Thoracic aorta (tissue), 2 donors: ENCODE data around the gene SPRED3. TPM values are rescaled to one million over a fixed set of nuclear protein-coding genes. Genes with fewer than 3 reads are reported as not detected.

Experiments
- ATAC-seq: fragments of 150-250 bp; one replicate; pipeline ENCODE4 v1.8.0; 2017; ENCODE audit warnings: low read depth; ENCODE audit not compliant: insufficient number of reproducible peaks, low FRiP score
- DNase-seq: peaks from one replicate; pipeline ENCODE4 v3.0.0-alpha.2; 2020; ENCODE audit warnings: low spot score
- H3K27ac ChIP-seq, 2 donors: fragments of 200-600 bp; sonication (generic); 1 replicate in 1 of 2; 2 replicates in 1 of 2; pipeline ENCODE4 v1.5.1; 2016; ENCODE audit warnings: mild to moderate bottlenecking in 2 of 2, moderate library complexity in 2 of 2
- H3K27me3 ChIP-seq: fragments of 200-600 bp; sonication (generic); replicated peaks from 2 replicates; pipeline ENCODE4 v1.6.0; 2016; ENCODE audit warnings: mild to moderate bottlenecking; ENCODE audit not compliant: insufficient read depth
- H3K36me3 ChIP-seq: fragments of 200-600 bp; sonication (generic); one replicate; pipeline ENCODE4 v1.5.1; 2016
- H3K4me1 ChIP-seq, 2 donors: fragments of 200-600 bp; sonication (generic); 1 replicate in 1 of 2; 2 replicates in 1 of 2; pipeline versions ENCODE4 v1.5.1 to v1.6.0; 2016; ENCODE audit warnings: low read depth in 2 of 2, mild to moderate bottlenecking in 1 of 2; ENCODE audit not compliant: control insufficient read depth in 1 of 2
- H3K4me3 ChIP-seq: fragments of 200-600 bp; sonication (generic); 2 replicates; pipeline ENCODE4 v1.5.1; 2016; ENCODE audit warnings: mild to moderate bottlenecking
- H3K9me3 ChIP-seq: fragments of 200-600 bp; sonication (generic); 2 replicates; pipeline ENCODE4 v1.5.1; 2016
- total RNA-seq, 2 donors: library from RNA; depleted of rRNA; stranded (reverse); fragments of >200 nt; gene quantifications; one replicate each; pipeline versions ENCODE4 v1.1.0 to v1.2.3, GENCODE V29; 2016
- TF ChIP-seq, protein P1 (sequence below): fragments of 200-600 bp; sonication (generic); IDR thresholded peaks from one replicate; pipeline ENCODE4 v1.5.1; 2019; ENCODE audit warnings: antibody characterized with exemption

Gene SPRED3
- total RNA-seq, 2 donors from 2014 or later, result 4.1 to 16.4 TPM

DNA sequence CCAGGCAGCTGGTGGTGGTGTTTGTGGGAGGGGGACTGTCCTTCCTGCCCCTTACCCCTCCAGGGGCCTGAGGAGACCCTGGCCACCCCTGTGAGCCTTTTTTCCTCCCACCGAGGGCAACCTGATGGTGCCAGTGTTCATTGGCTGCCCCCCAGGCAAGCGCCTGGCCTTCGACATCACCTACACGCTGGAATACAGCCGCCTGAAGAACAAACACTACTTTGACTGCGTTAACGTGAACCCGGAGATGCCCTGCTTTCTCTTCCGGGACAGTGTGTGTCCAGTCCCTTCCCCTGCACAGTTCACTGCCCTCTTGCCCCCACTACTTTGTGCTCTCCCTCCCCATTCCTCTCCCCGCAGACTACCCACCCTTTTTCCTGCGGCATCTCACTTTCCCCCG lies 21.5 kb upstream of the SPRED3 start:
- peaks cover 8 to 11% of the 10 kb centered on the region in 2 donors for H3K4me1 ChIP-seq
- ATAC-seq (no peak), DNase-seq (no peak)
- no peak overlapping the region for H3K27ac ChIP-seq
- no peaks in the 10 kb centered on the region for H3K9me3 ChIP-seq
- no peaks in the 10 kb centered on the region for H3K27me3 ChIP-seq
- H3K36me3 ChIP-seq, result no peaks in the 10 kb centered on the region
- TF ChIP-seq, protein P1, sequence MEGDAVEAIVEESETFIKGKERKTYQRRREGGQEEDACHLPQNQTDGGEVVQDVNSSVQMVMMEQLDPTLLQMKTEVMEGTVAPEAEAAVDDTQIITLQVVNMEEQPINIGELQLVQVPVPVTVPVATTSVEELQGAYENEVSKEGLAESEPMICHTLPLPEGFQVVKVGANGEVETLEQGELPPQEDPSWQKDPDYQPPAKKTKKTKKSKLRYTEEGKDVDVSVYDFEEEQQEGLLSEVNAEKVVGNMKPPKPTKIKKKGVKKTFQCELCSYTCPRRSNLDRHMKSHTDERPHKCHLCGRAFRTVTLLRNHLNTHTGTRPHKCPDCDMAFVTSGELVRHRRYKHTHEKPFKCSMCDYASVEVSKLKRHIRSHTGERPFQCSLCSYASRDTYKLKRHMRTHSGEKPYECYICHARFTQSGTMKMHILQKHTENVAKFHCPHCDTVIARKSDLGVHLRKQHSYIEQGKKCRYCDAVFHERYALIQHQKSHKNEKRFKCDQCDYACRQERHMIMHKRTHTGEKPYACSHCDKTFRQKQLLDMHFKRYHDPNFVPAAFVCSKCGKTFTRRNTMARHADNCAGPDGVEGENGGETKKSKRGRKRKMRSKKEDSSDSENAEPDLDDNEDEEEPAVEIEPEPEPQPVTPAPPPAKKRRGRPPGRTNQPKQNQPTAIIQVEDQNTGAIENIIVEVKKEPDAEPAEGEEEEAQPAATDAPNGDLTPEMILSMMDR, result no peak
- no peak overlapping the region for H3K4me3 ChIP-seq

DNA sequence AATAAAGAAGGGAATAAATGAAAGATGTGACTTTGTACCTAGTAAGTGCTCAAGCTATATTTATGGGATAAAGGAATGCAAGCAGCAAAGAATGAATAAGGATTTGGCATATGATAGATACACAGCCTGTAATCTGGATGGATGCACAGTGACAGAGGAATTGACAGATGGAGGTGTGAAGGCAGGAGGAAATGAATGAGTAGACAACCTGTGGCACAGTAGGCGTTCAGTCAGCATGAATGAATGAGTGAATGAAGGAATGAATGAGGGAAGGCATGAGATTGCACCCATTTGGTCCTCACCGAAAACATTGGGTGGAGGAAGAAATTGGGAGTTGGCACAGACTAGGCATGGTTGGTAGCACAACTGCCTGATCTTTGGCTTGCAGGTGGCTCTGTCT lies 18.9 kb upstream of the SPRED3 start:
- no peak overlapping the region for H3K27ac ChIP-seq
- H3K4me3 ChIP-seq, result no peak overlapping the region
- H3K27me3 ChIP-seq, result no peaks in the 10 kb centered on the region
- DNase-seq (no peak), ATAC-seq (no peak)
- H3K4me1 ChIP-seq, result peaks cover 0 to 4% of the 10 kb centered on the region in 2 donors
- H3K9me3 ChIP-seq, result no peaks in the 10 kb centered on the region
- H3K36me3 ChIP-seq, result no peaks in the 10 kb centered on the region
- TF ChIP-seq, protein P1, result no peak

DNA sequence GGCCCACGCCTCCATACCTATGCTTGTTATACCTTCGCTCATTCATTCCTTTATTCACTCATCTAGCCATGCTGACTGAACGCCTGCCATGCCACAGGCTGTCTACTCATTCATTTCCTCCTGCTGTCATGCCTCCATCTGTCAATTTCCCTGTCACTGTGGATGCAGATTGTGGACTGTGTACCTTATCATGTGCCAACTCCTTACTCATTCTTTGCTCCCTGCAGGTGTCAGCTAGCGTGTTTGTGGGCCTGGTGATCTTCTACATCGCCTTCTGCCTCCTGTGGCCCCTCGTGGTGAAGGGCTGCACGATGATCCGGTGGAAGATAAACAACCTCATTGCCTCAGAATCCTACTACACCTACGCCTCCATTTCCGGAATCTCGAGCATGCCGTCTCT lies 18.2 kb upstream of the SPRED3 start:
- ATAC-seq (no peak), DNase-seq (no peak)
- H3K27ac ChIP-seq, result no peak overlapping the region
- H3K4me1 ChIP-seq, result peaks cover 0 to 8% of the 10 kb centered on the region in 2 donors
- TF ChIP-seq, protein P1, result no peak
- H3K4me3 ChIP-seq, result no peak overlapping the region
- H3K36me3 ChIP-seq, result no peaks in the 10 kb centered on the region
- no peaks in the 10 kb centered on the region for H3K27me3 ChIP-seq
- no peaks in the 10 kb centered on the region for H3K9me3 ChIP-seq

DNA sequence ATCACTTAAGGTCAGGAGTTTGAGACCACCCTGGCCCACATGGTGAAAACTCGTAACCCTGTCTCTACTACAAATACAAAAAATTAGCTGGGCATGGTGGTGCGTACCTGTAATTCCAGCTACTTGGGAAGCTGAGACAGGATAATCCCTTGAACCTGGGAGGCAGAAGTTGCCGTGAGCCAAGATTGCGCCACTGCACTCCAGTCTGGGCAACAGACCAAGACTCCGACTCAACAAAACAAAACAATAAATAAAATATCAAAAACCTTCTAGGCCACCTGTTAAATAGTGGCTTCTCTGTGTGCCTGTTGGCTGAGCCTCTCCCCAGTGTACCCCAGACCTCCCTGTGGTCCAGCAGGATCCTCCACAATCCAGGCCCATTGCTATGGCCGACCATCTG lies 17.4 kb upstream of the SPRED3 start:
- Histone ChIP-seq H3K4me1 (peaks cover 6 to 15% of the 10 kb centered on the region in 2 donors), H3K27me3 (no peaks in the 10 kb centered on the region), H3K4me3 (no peak overlapping the region), H3K36me3 (no peaks in the 10 kb centered on the region), H3K27ac (no peak overlapping the region), H3K9me3 (no peaks in the 10 kb centered on the region)
- TF ChIP-seq, protein P1, result no peak
- ATAC-seq (no peak), DNase-seq (no peak)

DNA sequence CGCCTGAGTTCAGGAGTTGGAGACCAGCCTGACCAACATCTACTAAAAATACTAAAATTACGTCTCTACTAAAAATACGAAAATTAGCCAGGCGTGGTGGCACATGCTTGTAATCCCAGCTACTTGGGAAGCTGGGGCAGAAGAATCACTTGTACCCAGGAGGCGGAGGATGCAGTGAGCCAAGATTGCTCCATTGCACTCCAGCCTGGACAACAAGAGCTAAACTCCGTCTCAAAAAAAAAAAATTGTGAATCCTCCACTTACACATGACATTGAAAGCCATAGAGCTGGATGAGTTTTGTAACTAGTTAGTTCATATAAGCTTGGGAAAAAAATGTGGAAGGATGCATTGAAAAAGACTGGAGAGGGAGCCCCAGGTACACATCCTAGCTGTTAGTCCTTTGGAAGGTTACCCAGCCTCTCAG lies 14.6 kb upstream of the SPRED3 start:
- Histone ChIP-seq H3K4me3 (peak overlapping the region; percentile 88), H3K4me1 (peaks cover 9 to 24% of the 10 kb centered on the region in 2 donors), H3K27me3 (no peaks in the 10 kb centered on the region), H3K27ac (peak overlapping the region; percentile 9 to 80), H3K9me3 (no peaks in the 10 kb centered on the region), H3K36me3 (no peaks in the 10 kb centered on the region)
- ATAC-seq, result peak; percentile 2
- TF ChIP-seq, protein P1, result no peak
- DNase-seq, result no peak
